ENCODE measurements around the gene HMGB4. TPM values are rescaled to one million over a fixed set of nuclear protein-coding genes. Genes with fewer than 3 reads are reported as not detected.

HMGB4 gene
- total and polyA plus RNA-seq, 7 donors, result not detected

GRCh38 chr1:33823401-33823800 lies 40.5 kb upstream of the HMGB4 start:
- Histone ChIP-seq H3K4me3 (no peak overlapping the region), H3K36me3 (no peaks in the 10 kb centered on the region), H3K4me1 (no peaks in the 10 kb centered on the region), H3K27ac (no peak overlapping the region), H3K9me3 (no peaks in the 10 kb centered on the region), H3K27me3 (no peaks in the 10 kb centered on the region)
- intact Hi-C loops (cut with DNase I), result no loop called here
- 87 to 89% methylated on average over 2 of the region's 2 CpGs for WGBS, 2 donors
- no peak for TF ChIP-seq EP300 (IDR thresholded peaks at IDR 0.05)
- TF ChIP-seq POLR2AphosphoS5 (IDR thresholded peaks at IDR 0.05), result no peak
- TF ChIP-seq, protein P1, sequence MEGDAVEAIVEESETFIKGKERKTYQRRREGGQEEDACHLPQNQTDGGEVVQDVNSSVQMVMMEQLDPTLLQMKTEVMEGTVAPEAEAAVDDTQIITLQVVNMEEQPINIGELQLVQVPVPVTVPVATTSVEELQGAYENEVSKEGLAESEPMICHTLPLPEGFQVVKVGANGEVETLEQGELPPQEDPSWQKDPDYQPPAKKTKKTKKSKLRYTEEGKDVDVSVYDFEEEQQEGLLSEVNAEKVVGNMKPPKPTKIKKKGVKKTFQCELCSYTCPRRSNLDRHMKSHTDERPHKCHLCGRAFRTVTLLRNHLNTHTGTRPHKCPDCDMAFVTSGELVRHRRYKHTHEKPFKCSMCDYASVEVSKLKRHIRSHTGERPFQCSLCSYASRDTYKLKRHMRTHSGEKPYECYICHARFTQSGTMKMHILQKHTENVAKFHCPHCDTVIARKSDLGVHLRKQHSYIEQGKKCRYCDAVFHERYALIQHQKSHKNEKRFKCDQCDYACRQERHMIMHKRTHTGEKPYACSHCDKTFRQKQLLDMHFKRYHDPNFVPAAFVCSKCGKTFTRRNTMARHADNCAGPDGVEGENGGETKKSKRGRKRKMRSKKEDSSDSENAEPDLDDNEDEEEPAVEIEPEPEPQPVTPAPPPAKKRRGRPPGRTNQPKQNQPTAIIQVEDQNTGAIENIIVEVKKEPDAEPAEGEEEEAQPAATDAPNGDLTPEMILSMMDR (IDR thresholded peaks at IDR 0.05), result no peak
- TF ChIP-seq POLR2A (IDR thresholded peaks at IDR 0.05), result no peak
- DNase-seq, result no peak

- no peak overlapping the region for H3K27ac ChIP-seq
- TF ChIP-seq, protein P1 (IDR thresholded peaks at IDR 0.05), result no peak
- no peak for TF ChIP-seq POLR2AphosphoS5 (IDR thresholded peaks at IDR 0.05)
- TF ChIP-seq POLR2A (IDR thresholded peaks at IDR 0.05), result no peak
- no peak for TF ChIP-seq EP300 (IDR thresholded peaks at IDR 0.05)
- no peaks in the 10 kb centered on the region for H3K9me3 ChIP-seq
- WGBS, 2 donors, result 83 to 89% methylated on average over 1 of the region's 1 CpG
- no peak overlapping the region for H3K4me3 ChIP-seq
- no peaks in the 10 kb centered on the region for H3K27me3 ChIP-seq
- intact Hi-C loops (cut with DNase I), result no loop called here
- H3K4me1 ChIP-seq, result no peaks in the 10 kb centered on the region
- H3K36me3 ChIP-seq, result no peaks in the 10 kb centered on the region
- DNase-seq, result no peak
Measured at GRCh38 chr1:33823830-33824229, 40.0 kb upstream of the HMGB4 start.

- Histone ChIP-seq H3K4me3 (no peak overlapping the region), H3K4me1 (no peaks in the 10 kb centered on the region), H3K27ac (no peak overlapping the region), H3K36me3 (no peaks in the 10 kb centered on the region), H3K27me3 (no peaks in the 10 kb centered on the region), H3K9me3 (no peaks in the 10 kb centered on the region)
- DNase-seq, result no peak
- TF ChIP-seq, protein P1 (IDR thresholded peaks at IDR 0.05), result no peak
- TF ChIP-seq POLR2A (IDR thresholded peaks at IDR 0.05) (no peak), POLR2AphosphoS5 (IDR thresholded peaks at IDR 0.05) (no peak), EP300 (IDR thresholded peaks at IDR 0.05) (no peak)
- intact Hi-C loops (cut with DNase I), result no loop called here
- 90 to 93% methylated on average over 6 of the region's 6 CpGs for WGBS, 2 donors
Measured at GRCh38 chr1:33824321-33824720, 39.6 kb upstream of the HMGB4 start.

DNA sequence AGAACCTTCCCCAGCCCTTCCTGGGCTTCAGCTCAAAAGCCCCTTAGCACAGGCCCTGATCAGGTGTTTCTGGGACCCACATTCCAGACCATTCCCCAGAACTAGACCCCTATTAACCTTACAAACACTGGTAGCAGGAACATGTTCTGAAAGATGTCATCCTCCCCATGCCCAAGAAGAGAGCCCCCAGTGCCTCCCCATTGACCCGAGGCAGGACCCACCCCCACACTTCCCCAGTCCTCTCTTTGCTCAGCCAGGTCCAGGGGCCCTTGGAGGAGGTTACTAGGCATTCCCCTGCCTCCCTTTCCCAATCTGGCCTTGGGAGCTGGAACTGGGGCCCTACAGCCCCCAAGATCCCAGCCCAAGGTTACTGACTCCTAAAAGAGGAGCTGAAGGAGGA lies 38.9 kb upstream of the HMGB4 start:
- intact Hi-C loops (cut with DNase I), result no loop called here
- H3K4me1 ChIP-seq, result no peaks in the 10 kb centered on the region
- no peak overlapping the region for H3K27ac ChIP-seq
- no peak for TF ChIP-seq POLR2AphosphoS5 (IDR thresholded peaks at IDR 0.05)
- TF ChIP-seq POLR2A (IDR thresholded peaks at IDR 0.05), result no peak
- TF ChIP-seq, protein P1 (IDR thresholded peaks at IDR 0.05), result no peak
- TF ChIP-seq EP300 (IDR thresholded peaks at IDR 0.05), result no peak
- 46 to 65% methylated on average over 1 of the region's 1 CpG for WGBS, 2 donors
- no peaks in the 10 kb centered on the region for H3K9me3 ChIP-seq
- no peaks in the 10 kb centered on the region for H3K36me3 ChIP-seq
- H3K27me3 ChIP-seq, result no peaks in the 10 kb centered on the region
- DNase-seq, result no peak
- no peak overlapping the region for H3K4me3 ChIP-seq

- no peak for DNase-seq
- Histone ChIP-seq H3K4me3 (no peak overlapping the region), H3K36me3 (no peaks in the 10 kb centered on the region), H3K27me3 (no peaks in the 10 kb centered on the region), H3K27ac (no peak overlapping the region), H3K4me1 (no peaks in the 10 kb centered on the region), H3K9me3 (no peaks in the 10 kb centered on the region)
- intact Hi-C loops (cut with DNase I), result no loop called here
- 76 to 83% methylated on average over 10 of the region's 10 CpGs for WGBS, 2 donors
- TF ChIP-seq, protein P1 (IDR thresholded peaks at IDR 0.05), result no peak
- no peak for TF ChIP-seq POLR2AphosphoS5 (IDR thresholded peaks at IDR 0.05)
- no peak for TF ChIP-seq EP300 (IDR thresholded peaks at IDR 0.05)
- no peak for TF ChIP-seq POLR2A (IDR thresholded peaks at IDR 0.05)
Measured at GRCh38 chr1:33825506-33825905, 38.4 kb upstream of the HMGB4 start.
